ENCODE data around the gene CTAGE15.
"Not testable (repeated sequence)": the region's sequence is repeated elsewhere in the genome, so short reads cannot be mapped to it uniquely, and the experiment has no call there.

DNA sequence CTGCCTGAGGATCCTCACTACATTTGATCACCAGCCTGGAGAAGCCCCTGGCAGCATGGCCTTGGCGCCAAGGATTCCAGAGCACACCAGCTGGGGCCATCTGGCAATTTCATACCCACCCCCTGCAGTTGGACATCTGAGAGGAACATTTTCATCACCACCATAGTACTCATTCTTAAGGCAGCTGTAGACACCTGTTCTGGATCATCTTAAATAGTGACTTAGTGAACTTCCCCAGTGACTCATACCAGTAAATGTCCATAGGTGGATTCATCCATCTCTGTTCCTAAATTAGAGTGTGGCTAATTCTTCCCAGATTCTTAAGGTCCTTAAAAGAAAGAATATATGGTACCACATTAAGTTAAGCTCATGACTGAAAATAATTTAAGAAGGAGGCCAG is 45.6 kb downstream of the CTAGE15 start:
- TF ChIP-seq, protein P1, sequence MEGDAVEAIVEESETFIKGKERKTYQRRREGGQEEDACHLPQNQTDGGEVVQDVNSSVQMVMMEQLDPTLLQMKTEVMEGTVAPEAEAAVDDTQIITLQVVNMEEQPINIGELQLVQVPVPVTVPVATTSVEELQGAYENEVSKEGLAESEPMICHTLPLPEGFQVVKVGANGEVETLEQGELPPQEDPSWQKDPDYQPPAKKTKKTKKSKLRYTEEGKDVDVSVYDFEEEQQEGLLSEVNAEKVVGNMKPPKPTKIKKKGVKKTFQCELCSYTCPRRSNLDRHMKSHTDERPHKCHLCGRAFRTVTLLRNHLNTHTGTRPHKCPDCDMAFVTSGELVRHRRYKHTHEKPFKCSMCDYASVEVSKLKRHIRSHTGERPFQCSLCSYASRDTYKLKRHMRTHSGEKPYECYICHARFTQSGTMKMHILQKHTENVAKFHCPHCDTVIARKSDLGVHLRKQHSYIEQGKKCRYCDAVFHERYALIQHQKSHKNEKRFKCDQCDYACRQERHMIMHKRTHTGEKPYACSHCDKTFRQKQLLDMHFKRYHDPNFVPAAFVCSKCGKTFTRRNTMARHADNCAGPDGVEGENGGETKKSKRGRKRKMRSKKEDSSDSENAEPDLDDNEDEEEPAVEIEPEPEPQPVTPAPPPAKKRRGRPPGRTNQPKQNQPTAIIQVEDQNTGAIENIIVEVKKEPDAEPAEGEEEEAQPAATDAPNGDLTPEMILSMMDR (conservative IDR thresholded peaks at IDR 0.05) = not testable (repeated sequence)
- TF ChIP-seq EZH2 (IDR thresholded peaks at IDR 0.05; ENCODE audit: low read depth) = not testable (repeated sequence)

All from PC-9 (cell line).